PC-9 (cell line): ENCODE results near the gene RAB3C.

Experiments used
- CTCF ChIP-seq: fragments of 200-600 bp; sonication (generic); conservative IDR thresholded peaks from 2 replicates; pipeline ENCODE4 v1.6.1; 2017; ENCODE audit warnings: mixed run types, antibody characterized with exemption, mild to moderate bottlenecking, moderate library complexity
- EZH2 ChIP-seq: fragments of 200-600 bp; sonication (generic); IDR thresholded peaks from 2 replicates; pipeline ENCODE4 v1.8.0; 2017; ENCODE audit warnings: antibody characterized with exemption, low read depth

- TF ChIP-seq CTCF: no peak
- TF ChIP-seq EZH2: no peak
These were observed 38.7 kb upstream of the RAB3C start for GRCh38 chr5:58544195-58544594.
